SK-N-SH treated with all-trans-retinoic acid at 6 μM for 48 hours (cell line): ENCODE results near the gene SREBF2.
A peak's percentile ranks its signal among the peaks of the same experiment; 100 is the strongest.

Experiments
- ATAC-seq: fragments of 200-7000 bp; cut with Tn5 transposase; 3 replicates; pipeline ENCODE4 v1.9.1; 2020; ENCODE audit warnings: mild to moderate bottlenecking, moderate library complexity
- BACH2 ChIP-seq: fragments of 250-450 bp; sonication (Bioruptor Pico); IDR thresholded peaks from 2 replicates; pipeline ENCODE4 v1.9.0; 2021; ENCODE audit warnings: mild to moderate bottlenecking, borderline replicate concordance
- CSDC2 ChIP-seq: fragments of 250-450 bp; sonication (Bioruptor Pico); IDR thresholded peaks from 2 replicates; pipeline ENCODE4 v1.5.0; 2020; ENCODE audit warnings: mild to moderate bottlenecking, moderate library complexity
- CSRNP3 ChIP-seq: fragments of 250-450 bp; sonication (Bioruptor Pico); IDR thresholded peaks from 2 replicates; pipeline ENCODE4 v1.5.1; 2021; ENCODE audit warnings: mild to moderate bottlenecking, moderate library complexity
- GLIS3 ChIP-seq: fragments of 250-450 bp; sonication (Bioruptor Pico); IDR thresholded peaks from 2 replicates; pipeline ENCODE4 v1.5.0; 2020; ENCODE audit warnings: mild to moderate bottlenecking, moderate library complexity
- ISL1 ChIP-seq: fragments of 250-450 bp; sonication (Bioruptor Pico); IDR thresholded peaks from 2 replicates; pipeline ENCODE4 v2.1.2; 2022; ENCODE audit warnings: mild to moderate bottlenecking, moderate library complexity
- OSR1 ChIP-seq: fragments of 250-450 bp; sonication (Bioruptor Pico); IDR thresholded peaks from 2 replicates; pipeline ENCODE4 v1.8.0; 2022; ENCODE audit warnings: moderate library complexity, mild to moderate bottlenecking, inconsistent platforms
- PATZ1 ChIP-seq: fragments of 250-450 bp; sonication (Bioruptor Pico); IDR thresholded peaks from 2 replicates; pipeline ENCODE4 v1.8.0; 2020; ENCODE audit warnings: mild to moderate bottlenecking, moderate library complexity, borderline replicate concordance
- POU6F1 ChIP-seq: fragments of 250-450 bp; sonication (Bioruptor Pico); IDR thresholded peaks from 2 replicates; pipeline ENCODE4 v1.8.0; 2021; ENCODE audit warnings: low read depth, mild to moderate bottlenecking, moderate library complexity, borderline replicate concordance
- PPARA ChIP-seq: fragments of 250-450 bp; sonication (Bioruptor Pico); IDR thresholded peaks from 2 replicates; pipeline ENCODE4 v1.5.0; 2020; ENCODE audit warnings: mild to moderate bottlenecking, borderline replicate concordance
- RARB ChIP-seq: fragments of 250-450 bp; sonication (Bioruptor Pico); IDR thresholded peaks from 2 replicates; pipeline ENCODE4 v1.8.0; 2021; ENCODE audit warnings: mild to moderate bottlenecking, moderate library complexity
- SNAI2 ChIP-seq: fragments of 250-450 bp; sonication (Bioruptor Pico); IDR thresholded peaks from 2 replicates; pipeline ENCODE4 v1.5.0; 2020; ENCODE audit warnings: mild to moderate bottlenecking, moderate library complexity
- TCF4 ChIP-seq: fragments of 250-450 bp; sonication (Bioruptor Pico); IDR thresholded peaks from 2 replicates; pipeline ENCODE4 v1.8.0; 2021; ENCODE audit warnings: mild to moderate bottlenecking, moderate library complexity, borderline replicate concordance
- TOX ChIP-seq: fragments of 250-450 bp; sonication (Bioruptor Pico); IDR thresholded peaks from 2 replicates; pipeline ENCODE4 v1.8.0; 2021; ENCODE audit warnings: mild to moderate bottlenecking, moderate library complexity, borderline replicate concordance
- ZFP30 ChIP-seq: fragments of 450-650 bp; formaldehyde crosslinking; IDR thresholded peaks from 2 replicates; pipeline ENCODE4 v1.5.0; 2022; ENCODE audit warnings: mild to moderate bottlenecking, moderate library complexity
- ZNF70 ChIP-seq: fragments of 450-650 bp; formaldehyde crosslinking; IDR thresholded peaks from 2 replicates; pipeline ENCODE4 v1.5.0; 2020; ENCODE audit warnings: mild to moderate bottlenecking, moderate library complexity
- ZNF8 ChIP-seq: fragments of 450-650 bp; formaldehyde crosslinking; IDR thresholded peaks from 2 replicates; pipeline ENCODE4 v1.5.0; 2020; ENCODE audit warnings: mild to moderate bottlenecking, moderate library complexity
- TF ChIP-seq, protein P1 (sequence below): fragments of 250-450 bp; sonication (Bioruptor Pico); IDR thresholded peaks from 2 replicates; pipeline ENCODE4 v1.5.1; 2020; ENCODE audit warnings: low read depth, mild to moderate bottlenecking, moderate library complexity
- TF ChIP-seq, protein P2 (sequence below): fragments of 250-450 bp; sonication (Bioruptor Pico); IDR thresholded peaks from 2 replicates; pipeline ENCODE4 v1.5.0; 2020; ENCODE audit warnings: mild to moderate bottlenecking, moderate library complexity

Gene SREBF2

DNA sequence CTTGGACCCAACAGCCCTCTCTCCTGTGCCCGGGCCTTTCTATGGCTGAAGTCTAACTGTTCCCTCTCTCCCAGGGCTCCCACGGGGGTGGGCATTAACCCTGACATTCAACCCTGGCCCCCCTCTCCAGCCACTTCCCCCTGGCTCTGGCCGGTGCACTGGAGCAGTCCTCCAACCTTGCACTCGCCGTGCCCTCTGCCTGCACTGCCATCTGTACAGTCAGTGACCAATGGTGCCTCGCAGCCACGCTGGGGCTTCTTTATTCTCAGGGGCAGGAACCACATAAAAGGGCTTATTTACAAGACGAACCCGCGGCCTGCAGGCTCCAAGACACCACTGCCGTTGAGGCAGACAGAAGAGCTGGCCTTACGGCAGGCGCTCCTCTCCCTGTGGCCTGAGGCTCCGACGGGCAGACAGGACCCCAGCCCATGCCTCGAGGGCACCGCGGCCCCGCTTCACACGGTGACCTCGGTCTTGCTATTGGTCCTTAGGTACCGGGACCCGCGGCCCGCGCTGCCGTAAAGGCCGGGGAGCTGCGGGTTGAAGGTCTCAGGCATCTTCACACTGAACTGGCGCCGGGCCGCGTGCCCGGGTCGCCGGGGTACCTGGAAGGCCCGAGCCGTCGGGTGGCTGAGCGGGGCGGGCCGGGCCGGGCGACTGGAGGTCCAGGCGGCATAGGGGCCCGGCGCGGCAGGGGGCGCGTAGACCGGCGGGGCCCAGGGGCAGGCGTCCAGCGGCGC lies 76.6 kb downstream of the SREBF2 start:
- TF ChIP-seq TOX (CRISPR knock-in tag) = no peak
- no peak for TF ChIP-seq ISL1 (CRISPR knock-in tag)
- no peak for TF ChIP-seq GLIS3
- no peak for TF ChIP-seq PPARA
- no peak for TF ChIP-seq TCF4
- TF ChIP-seq RARB (CRISPR knock-in tag) = no peak
- TF ChIP-seq SNAI2 (CRISPR knock-in tag) = no peak
- TF ChIP-seq ZFP30 (CRISPR knock-in tag) = no peak

GRCh38 chr22:41910050-41911000 lies 77.4 kb downstream of the SREBF2 start:
- ATAC-seq = peak; percentile 33; the same call in 2 of the 3 replicates
- TF ChIP-seq BACH2 (CRISPR knock-in tag) = no peak
- TF ChIP-seq PPARA = no peak
- TF ChIP-seq, protein P1, sequence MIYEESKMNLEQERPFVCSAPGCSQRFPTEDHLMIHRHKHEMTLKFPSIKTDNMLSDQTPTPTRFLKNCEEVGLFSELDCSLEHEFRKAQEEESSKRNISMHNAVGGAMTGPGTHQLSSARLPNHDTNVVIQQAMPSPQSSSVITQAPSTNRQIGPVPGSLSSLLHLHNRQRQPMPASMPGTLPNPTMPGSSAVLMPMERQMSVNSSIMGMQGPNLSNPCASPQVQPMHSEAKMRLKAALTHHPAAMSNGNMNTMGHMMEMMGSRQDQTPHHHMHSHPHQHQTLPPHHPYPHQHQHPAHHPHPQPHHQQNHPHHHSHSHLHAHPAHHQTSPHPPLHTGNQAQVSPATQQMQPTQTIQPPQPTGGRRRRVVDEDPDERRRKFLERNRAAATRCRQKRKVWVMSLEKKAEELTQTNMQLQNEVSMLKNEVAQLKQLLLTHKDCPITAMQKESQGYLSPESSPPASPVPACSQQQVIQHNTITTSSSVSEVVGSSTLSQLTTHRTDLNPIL (CRISPR knock-in tag) = no peak
- no peak for TF ChIP-seq ISL1 (CRISPR knock-in tag)
- TF ChIP-seq POU6F1 (CRISPR knock-in tag) = no peak
- TF ChIP-seq ZNF70 (CRISPR knock-in tag) = no peak
- TF ChIP-seq TOX (CRISPR knock-in tag) = no peak
- TF ChIP-seq, protein P2, sequence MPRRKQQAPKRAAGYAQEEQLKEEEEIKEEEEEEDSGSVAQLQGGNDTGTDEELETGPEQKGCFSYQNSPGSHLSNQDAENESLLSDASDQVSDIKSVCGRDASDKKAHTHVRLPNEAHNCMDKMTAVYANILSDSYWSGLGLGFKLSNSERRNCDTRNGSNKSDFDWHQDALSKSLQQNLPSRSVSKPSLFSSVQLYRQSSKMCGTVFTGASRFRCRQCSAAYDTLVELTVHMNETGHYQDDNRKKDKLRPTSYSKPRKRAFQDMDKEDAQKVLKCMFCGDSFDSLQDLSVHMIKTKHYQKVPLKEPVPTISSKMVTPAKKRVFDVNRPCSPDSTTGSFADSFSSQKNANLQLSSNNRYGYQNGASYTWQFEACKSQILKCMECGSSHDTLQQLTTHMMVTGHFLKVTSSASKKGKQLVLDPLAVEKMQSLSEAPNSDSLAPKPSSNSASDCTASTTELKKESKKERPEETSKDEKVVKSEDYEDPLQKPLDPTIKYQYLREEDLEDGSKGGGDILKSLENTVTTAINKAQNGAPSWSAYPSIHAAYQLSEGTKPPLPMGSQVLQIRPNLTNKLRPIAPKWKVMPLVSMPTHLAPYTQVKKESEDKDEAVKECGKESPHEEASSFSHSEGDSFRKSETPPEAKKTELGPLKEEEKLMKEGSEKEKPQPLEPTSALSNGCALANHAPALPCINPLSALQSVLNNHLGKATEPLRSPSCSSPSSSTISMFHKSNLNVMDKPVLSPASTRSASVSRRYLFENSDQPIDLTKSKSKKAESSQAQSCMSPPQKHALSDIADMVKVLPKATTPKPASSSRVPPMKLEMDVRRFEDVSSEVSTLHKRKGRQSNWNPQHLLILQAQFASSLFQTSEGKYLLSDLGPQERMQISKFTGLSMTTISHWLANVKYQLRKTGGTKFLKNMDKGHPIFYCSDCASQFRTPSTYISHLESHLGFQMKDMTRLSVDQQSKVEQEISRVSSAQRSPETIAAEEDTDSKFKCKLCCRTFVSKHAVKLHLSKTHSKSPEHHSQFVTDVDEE (CRISPR knock-in tag) = no peak
- no peak for TF ChIP-seq GLIS3
- no peak for TF ChIP-seq OSR1 (CRISPR knock-in tag)
- no peak for TF ChIP-seq ZNF8 (CRISPR knock-in tag)
- no peak for TF ChIP-seq CSRNP3 (CRISPR knock-in tag)

More for the DNA sequence above, 76.6 kb downstream of the SREBF2 start:
- no peak for ATAC-seq

GRCh38 chr22:41911001-41911611 lies 78.2 kb downstream of the SREBF2 start:
- ATAC-seq = no peak
- TF ChIP-seq CSDC2 (CRISPR knock-in tag) (no peak), POU6F1 (CRISPR knock-in tag) (no peak), PATZ1 (CRISPR knock-in tag) (no peak), OSR1 (CRISPR knock-in tag) (no peak), BACH2 (CRISPR knock-in tag) (no peak)
- TF ChIP-seq, protein P2 (CRISPR knock-in tag) = no peak
